Measurements from ENCODE around the gene KCNK15.
"Not testable (repeated sequence)": the region's sequence is repeated elsewhere in the genome, so short reads cannot be mapped to it uniquely, and the experiment has no call there.

The KCNK15 gene

DNA sequence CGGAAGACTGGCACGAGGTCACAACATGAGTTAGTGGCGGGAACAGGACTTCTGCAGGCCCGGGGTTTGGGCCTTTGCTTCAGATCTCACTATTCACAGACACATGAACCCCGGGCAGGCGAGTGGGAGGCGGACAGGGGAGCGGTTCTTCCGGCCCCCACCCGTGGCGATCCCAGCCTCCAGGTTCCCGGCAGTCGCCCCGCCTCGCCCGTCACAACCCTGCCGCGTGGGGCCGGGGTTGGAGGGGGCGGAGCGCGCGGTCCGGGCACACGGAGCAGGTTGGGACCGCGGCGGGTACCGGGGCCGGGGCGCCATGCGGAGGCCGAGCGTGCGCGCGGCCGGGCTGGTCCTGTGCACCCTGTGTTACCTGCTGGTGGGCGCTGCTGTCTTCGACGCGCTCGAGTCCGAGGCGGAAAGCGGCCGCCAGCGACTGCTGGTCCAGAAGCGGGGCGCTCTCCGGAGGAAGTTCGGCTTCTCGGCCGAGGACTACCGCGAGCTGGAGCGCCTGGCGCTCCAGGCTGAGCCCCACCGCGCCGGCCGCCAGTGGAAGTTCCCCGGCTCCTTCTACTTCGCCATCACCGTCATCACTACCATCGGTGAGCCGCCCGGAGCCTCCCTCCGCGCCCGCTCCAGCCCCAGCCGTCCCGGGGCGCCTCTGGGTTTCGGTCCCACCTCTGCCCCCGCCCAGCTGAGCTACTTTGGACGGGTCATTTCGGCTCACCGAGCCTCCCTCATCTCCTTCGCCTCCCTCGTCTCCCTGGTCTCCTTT is at the start of gene KCNK15:
Gene KCNK15 (plus strand): TSS at position 268 of the 769 bp plus-strand sequence. CDS start 46 bp downstream, at position 314.
- peak; percentile 9 for DNase-seq

GRCh38 chr20:44696315-44696714 is 49.4 kb upstream of the KCNK15 start:
- DNase-seq: no peak

GRCh38 chr20:44697041-44697440 is 48.6 kb upstream of the KCNK15 start:
- not testable (repeated sequence) for DNase-seq

DNA sequence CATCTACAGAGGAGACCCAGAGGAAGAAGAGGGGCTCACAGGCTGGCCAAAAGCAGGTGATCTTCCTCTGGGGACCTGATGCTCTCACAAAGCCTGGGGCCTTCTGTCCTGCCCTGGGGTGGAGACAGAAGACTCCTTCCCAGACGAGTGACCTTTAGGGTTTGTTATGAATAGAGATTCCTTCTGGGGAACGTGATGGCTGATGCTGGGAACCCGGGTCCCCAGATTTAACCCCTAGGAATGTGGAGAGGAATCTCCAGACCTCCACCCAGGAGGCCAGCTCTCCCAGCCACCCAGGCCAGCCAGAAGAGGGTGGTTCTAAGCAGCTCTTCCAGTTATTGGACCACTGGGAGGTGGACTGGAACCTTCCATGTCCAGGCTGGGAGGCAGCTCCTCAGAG is 47.3 kb upstream of the KCNK15 start:
- no peak for DNase-seq

GRCh38 chr20:44700306-44700705 is 45.4 kb upstream of the KCNK15 start:
- DNase-seq: no peak

DNA sequence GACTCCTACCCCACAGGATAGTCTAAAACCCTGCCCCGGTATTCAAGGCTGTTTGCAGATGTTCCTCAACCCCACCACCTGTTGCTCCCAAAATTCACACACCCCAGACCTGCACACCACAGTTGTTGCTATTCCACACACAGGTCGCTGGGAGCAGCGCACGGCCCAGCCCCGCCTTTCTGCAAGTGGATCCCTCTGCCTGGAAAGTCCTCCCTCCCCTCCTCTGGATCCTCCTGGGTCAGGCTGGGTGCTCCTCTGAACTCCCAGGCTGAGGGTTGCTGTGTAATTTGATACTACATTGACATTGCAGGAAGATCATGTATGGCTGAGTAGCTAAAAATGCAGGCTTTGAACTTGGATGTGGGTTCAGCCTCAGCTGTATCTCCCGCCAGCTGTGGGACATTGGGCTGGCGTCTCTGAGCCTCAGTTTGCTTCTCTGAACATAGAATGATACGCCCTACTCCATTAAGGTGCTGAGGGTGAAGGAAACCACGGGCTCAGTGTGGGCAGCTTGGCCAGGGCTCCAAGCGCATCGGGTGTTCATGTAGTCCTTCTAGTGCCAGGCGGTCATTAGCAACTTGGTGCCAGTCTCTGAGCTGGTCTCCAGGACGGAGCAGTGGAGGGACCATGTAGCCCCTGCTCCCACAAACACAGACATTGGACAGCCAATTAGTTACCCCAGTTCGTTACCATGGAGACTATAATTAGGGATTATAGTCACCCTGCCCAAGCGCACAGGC is 44.4 kb upstream of the KCNK15 start:
- no peak for DNase-seq

- no peak for DNase-seq
Measured at GRCh38 chr20:44701858-44702256, 43.8 kb upstream of the KCNK15 start.

DNA sequence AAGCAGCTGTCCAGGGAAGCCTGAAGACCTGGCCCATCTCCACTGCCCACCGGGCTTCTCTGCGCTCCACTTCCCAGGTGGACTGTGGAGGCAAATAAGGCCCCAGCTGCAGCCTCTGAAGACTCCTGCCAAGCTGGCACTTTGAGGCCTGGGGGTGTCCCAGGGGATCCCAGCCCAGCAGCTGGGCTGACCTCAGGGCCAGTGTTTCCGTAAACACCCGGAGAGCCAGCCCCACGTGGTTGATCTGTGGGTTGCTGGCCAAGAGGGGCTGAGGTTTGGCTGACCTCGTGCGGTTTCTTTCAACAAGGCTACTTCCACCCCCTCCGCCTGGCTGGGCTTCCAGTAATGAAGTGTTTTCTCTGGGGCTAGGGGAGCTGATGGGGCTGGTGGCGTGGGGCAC is 42.9 kb upstream of the KCNK15 start:
- no peak for DNase-seq

- DNase-seq: no peak
Measured at GRCh38 chr20:44703183-44703925, 42.3 kb upstream of the KCNK15 start.

- no peak for DNase-seq
Measured at GRCh38 chr20:44703956-44704488, 41.6 kb upstream of the KCNK15 start.

DNA sequence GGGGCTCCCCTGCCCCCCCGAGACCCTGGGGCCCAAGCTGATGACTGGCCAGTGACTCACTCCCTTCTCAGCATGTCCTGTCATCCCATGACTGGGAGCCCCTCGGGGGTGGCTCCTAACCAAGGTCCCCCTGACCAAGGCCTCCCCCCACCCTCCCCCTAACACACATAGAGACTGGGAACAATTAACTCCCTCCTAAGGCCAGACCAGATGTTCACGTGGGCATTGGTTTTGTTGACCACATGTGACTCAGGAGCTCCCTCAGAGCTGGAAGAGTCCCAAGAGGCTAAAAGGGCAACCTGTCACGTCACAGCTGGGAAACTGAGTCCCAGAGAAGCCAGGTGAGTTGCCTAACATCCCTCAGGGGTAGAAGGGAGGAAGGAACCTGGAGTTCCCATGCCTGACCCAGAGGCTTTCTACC is 41.1 kb upstream of the KCNK15 start:
- DNase-seq: no peak

- no peak for DNase-seq
Measured at GRCh38 chr20:44705364-44706094, 40.1 kb upstream of the KCNK15 start.

GRCh38 chr20:44706301-44707017 is 39.2 kb upstream of the KCNK15 start:
- no peak for DNase-seq

- DNase-seq: no peak
Measured at GRCh38 chr20:44707018-44707579, 38.6 kb upstream of the KCNK15 start.

DNA sequence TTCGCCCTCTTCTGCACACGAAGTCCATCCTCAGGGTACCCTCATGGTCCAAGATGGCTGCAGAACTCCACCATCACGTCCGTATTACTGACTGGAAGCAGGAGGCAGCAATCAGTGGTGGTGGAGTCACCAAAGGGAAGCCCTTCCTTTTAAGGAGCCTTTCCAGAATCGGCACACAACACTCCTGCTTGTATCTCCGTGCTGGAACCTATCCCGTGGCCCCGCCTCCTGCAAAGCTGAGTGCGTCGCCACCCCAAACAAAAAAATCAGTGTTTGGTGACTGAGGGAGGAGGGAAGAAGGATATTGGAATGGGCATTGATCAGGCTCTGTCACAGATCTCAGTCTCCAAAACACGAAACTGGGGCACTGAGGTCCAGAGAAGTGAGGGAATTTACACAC is 36.3 kb upstream of the KCNK15 start:
- DNase-seq: no peak

DNA sequence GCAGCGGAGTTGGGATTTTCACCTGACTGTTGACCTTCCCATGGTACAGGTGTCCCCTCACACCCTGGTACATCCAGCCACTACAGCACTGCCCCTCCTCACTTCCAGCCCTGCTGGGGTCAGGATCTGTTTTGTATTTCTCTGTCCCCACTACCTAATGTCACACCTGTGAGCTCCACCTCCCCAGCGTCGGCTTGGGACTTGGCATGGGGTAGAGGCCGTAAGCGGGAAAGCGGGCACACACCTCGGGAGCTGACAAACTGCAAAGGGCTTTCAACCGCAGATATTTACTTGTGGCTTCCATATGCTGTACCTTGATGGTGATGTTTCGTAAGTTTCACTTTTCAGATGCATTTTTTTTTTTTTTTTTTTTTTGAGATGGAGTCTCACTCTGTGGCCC is 35.9 kb upstream of the KCNK15 start:
- DNase-seq: no peak

DNA sequence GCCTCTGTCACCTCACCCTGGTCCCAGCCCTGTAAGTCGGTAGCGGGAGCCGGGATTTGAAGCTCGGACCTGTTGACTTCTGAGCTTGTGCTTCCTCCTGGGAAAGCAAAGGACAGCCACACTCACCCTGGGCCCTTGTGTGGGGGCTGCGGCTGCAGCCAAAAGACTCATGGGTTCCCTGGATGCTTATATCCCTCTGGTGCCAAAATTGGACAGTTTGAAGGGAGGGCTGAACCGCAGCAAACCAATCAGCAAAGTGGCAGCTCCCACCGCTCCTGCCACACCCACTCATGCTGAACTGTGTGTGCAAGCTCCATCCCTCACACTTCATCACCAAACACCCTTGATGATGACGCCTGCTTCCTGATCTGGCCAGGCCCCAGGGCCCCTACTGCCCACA is 34.4 kb upstream of the KCNK15 start:
- DNase-seq: no peak

DNA sequence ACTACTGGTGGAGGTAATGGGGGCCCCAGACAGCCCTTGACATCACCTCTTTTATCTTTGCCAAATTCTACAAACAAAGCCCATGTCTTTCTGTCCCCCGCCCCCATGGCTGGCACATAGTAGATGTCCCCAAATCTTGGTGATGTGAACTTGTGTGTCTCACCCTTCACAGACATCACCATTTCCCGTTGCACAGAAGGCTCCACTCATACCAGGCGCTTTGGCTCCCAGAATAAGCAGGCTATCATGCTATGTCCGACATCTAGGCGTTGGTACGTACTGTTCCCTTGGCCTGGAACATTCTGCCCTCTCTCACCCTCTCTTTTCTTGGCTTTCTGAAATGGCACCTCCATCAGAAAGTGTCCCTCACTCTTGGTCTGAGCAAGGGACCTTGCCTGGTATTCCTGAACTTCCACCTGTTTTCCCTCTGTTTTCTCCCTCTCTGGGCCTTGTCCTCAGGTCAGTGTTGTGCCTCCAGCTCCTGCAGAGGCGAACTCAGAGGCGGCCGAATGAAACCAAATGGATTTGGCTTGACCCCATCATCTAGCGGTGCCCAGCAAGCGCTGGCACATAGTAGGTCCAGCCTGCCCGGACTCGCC is 31.5 kb upstream of the KCNK15 start:
- DNase-seq: no peak

DNA sequence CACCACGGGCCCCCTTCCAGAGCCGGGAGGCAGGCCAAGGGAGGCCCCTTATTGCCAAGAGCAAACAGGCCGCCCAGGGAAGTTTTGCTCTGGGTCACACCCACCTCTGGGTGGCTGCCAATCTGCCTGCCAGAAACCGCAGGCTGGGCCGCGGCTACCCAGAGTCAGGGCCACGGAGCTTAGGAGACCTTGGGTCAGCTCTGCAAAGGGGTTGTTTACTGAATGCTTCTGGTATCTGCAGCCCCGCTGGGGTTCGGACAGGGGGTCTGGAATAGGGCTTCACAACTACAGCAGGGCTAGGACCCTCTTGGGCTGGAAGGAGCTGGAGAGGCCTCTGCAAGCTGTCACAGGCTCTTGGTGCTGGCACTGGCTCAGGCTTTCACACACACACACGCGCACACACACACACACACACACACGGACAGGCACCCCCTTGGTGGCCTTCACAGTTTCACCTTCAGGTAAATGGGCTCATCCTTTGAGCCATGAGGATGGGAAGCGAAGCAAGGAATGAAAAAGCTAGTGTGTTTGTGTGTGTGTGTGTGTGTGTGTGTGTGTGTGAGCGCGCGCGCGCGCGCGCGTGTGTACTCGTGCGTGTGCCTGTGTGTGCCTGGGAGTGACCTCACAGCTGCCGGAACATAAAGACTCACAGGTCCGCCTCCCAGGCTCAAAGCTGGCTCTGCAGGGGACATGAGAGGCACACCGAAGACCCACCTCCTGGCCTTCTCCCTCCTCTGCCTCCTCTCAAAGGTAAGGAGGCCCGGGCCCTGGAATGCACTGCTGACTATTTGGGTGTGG is 30.8 kb upstream of the KCNK15 start, which contains the start of gene CCN5:
Gene CCN5 (plus strand): TSS at position 669 of the 798 bp plus-strand sequence. CDS start 22 bp downstream, at position 691.
- no peak for DNase-seq

All from activated gamma-delta T cell treated with Interleukin-2 at 50 U/mL for 16 hours (primary cell).